ENCODE measurements around the gene ASTN2.

ASTN2 gene

GRCh38 chr9:116453785-116454184 is 961.1 kb downstream of the ASTN2 start:
- in situ Hi-C loops (cut with MboI; ENCODE audit: low sequenced_read_pairs) = no loop called here

DNA sequence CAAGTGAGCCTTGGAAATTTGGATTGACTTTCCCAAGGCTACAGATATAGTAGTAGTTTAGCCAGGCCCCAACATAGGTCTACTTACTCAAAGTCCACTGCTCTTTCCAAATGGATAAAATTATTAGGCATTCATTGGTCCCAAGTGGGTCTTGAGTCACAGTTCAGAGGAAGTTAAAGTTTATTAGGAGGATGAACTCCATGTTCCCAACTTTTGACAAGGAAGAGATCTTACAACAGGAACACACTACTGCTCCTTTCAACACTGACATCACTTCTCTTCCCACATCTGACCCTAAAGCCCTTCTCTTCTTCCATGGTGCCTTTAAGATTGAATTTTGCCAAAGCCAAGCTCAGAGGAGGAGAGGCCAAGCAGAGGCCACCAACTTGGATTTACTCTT is 962.2 kb downstream of the ASTN2 start:
- in situ Hi-C loops (cut with MboI; ENCODE audit: low sequenced_read_pairs) = no loop called here

DNA sequence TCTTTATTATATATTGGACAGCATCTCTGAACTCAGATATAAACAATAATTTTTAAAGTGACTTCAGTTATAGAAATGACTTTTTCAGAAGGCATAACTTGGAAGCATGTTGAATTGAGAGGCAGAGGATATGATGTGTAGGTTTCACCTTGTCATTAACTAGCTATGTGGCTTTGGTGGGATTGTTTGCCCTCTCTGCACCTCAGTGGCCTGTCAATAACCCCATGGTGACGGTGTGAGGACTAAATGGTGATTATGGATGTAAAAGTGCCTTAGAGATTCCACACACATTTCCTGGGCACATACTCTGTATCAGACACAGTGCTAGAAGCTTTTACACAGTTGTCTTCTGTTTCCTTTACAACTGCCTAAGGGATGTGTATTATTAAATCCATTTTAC is 962.6 kb downstream of the ASTN2 start:
- in situ Hi-C loops (cut with MboI; ENCODE audit: low sequenced_read_pairs) = no loop called here

- in situ Hi-C loops (cut with MboI; ENCODE audit: low sequenced_read_pairs) = no loop called here
Measured at GRCh38 chr9:116451500-116452115, 963.2 kb downstream of the ASTN2 start.

GRCh38 chr9:116450378-116451139 is 964.3 kb downstream of the ASTN2 start:
- in situ Hi-C loops (cut with MboI; ENCODE audit: low sequenced_read_pairs) = no loop called here

GRCh38 chr9:116449949-116450348 is 964.9 kb downstream of the ASTN2 start:
- in situ Hi-C loops (cut with MboI; ENCODE audit: low sequenced_read_pairs) = no loop called here

- in situ Hi-C loops (cut with MboI; ENCODE audit: low sequenced_read_pairs) = no loop called here
Measured at GRCh38 chr9:116448431-116448830, 966.4 kb downstream of the ASTN2 start.

DNA sequence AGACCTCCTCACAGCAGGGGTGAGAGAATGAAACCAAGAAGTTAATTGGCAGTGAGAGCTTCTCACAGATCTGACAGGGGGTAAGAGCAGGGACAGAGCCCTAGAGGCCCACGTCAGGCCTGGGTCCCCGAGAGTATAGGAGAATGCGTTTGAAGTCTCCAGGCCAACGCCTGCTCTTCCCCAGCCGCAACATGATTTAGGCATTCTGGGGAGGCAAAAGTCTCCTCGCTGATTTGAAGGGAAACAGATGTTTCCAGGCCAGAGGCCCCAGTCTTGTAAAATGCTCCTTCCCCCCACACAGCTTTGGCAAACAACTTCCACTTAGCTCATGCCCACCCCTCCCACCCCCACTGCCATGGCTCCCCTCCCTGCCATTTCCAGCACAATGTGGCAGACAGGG is 966.9 kb downstream of the ASTN2 start:
- in situ Hi-C loops (cut with MboI; ENCODE audit: low sequenced_read_pairs) = no loop called here

GRCh38 chr9:116442528-116442927 is 972.3 kb downstream of the ASTN2 start:
- in situ Hi-C loops (cut with MboI; ENCODE audit: low sequenced_read_pairs) = no loop called here

- in situ Hi-C loops (cut with MboI; ENCODE audit: low sequenced_read_pairs) = no loop called here
Measured at GRCh38 chr9:116437411-116438370, 977.2 kb downstream of the ASTN2 start.

GRCh38 chr9:116436121-116436520 is 978.7 kb downstream of the ASTN2 start:
- in situ Hi-C loops (cut with MboI; ENCODE audit: low sequenced_read_pairs) = no loop called here

GRCh38 chr9:116435706-116436105 is 979.2 kb downstream of the ASTN2 start:
- in situ Hi-C loops (cut with MboI; ENCODE audit: low sequenced_read_pairs) = no loop called here

- in situ Hi-C loops (cut with MboI; ENCODE audit: low sequenced_read_pairs) = no loop called here
Measured at GRCh38 chr9:116434314-116434713, 980.5 kb downstream of the ASTN2 start.

- in situ Hi-C loops (cut with MboI; ENCODE audit: low sequenced_read_pairs) = no loop called here
Measured at GRCh38 chr9:116432051-116432450, 982.8 kb downstream of the ASTN2 start.

DNA sequence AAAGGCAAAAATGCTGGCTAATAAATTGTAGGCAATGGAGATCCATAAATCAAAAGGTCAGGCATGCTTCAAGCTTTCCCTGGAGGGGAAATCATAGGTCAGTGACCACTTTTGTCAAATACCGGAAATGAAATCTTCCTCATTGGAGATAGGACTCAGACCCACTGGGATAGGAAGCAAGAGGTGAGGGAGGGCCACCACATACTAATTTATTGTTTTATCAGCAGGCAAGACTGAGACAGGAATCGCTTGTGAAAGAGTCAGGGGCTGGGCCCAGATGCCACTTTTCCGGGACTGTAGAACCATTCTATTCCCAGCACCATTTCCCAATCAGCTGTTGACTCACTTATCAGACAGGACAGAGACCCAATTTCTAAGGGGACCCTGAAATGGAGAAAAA is 984.0 kb downstream of the ASTN2 start:
- in situ Hi-C loops (cut with MboI; ENCODE audit: low sequenced_read_pairs) = no loop called here

- in situ Hi-C loops (cut with MboI; ENCODE audit: low sequenced_read_pairs) = no loop called here
Measured at GRCh38 chr9:116425244-116425643, 989.6 kb downstream of the ASTN2 start.

GRCh38 chr9:116423149-116423548 is 991.7 kb downstream of the ASTN2 start:
- in situ Hi-C loops (cut with MboI; ENCODE audit: low sequenced_read_pairs) = no loop called here

- in situ Hi-C loops (cut with MboI; ENCODE audit: low sequenced_read_pairs) = no loop called here
Measured at GRCh38 chr9:116422119-116422979, 992.5 kb downstream of the ASTN2 start.

GRCh38 chr9:116420993-116421538 is 993.8 kb downstream of the ASTN2 start:
- in situ Hi-C loops (cut with MboI; ENCODE audit: low sequenced_read_pairs) = no loop called here

DNA sequence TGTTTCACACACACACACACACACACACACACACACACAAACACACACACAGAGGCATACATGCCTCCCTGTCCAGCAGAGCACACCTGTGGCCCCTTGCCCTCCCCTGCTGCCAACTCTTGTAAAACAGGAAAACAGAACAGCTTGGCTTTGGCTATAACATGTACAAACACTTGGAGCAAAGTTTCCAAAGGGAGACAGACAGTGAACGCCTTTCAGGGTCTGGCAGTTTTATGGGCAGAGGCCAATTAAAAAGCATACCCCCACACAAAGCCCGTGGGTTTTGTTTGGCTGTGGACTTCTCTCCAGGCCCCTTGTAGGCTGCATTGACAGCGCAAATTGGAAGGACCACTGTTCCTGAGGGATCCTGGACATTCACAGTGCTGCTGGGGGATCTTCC is 995.7 kb downstream of the ASTN2 start:
- in situ Hi-C loops (cut with MboI; ENCODE audit: low sequenced_read_pairs) = no loop called here
